ENCODE measurements around the gene LPAR1.

The LPAR1 gene

DNA sequence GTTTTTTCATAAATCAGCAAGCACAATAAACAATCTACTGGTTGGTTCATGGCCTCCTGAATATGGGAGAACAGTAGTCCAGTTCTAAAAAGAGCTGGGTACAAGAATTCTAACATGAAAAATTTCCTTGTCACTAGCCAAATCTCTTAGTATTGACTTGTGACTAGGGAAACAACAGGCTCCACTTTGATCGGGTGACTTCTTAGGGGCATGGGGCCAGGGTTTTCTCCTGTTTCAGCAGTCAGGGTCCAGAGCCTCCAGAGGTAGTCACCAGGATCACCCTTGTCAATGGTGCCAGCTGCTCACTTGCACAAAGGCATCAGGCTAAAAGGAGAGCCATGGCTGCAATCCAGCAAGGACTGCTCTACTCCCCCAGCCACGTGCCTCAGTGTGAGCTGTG lies 38.1 kb downstream of the LPAR1 start:
- no peak for DNase-seq

DNA sequence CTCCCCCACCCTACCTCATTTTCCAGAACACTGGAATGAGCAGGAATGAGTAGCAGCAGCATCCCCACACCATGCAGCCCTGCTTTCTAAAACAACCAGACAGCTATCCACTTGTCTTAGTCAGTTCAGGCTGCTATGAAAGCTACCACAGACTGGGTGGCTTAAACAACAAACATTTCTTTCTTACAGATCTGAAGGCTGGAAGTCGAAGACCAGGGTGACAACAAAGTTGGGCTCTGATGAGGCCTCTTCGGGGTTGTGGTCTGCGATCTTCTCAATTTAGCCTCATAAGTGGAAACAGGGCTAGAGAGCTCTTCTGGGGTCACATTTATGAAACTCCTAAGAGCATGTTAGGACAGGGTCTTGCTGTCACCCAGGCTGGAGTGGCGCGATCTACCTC lies 38.9 kb downstream of the LPAR1 start:
- DNase-seq, result no peak

DNA sequence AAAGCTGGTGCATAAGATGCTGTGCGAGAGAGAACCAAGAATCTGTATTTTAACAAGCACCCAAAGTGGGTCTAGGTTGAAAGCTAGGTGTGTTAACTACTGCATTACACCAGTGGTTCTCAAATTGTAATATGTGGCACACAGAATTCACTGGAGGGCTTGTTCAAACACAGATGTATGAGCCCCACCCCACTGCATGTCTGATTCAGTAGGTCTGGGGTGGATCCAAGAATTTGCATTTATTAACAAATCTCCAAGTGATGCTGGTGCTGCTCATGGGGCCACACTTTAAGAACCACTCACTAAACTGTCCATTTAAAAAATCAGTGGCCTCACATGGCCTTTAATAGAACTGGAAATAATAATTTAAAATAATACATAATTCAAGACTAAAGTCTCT lies 40.4 kb downstream of the LPAR1 start:
- peak; percentile 50 for DNase-seq

- peak; percentile 80 for DNase-seq
These were observed 41.6 kb downstream of the LPAR1 start for GRCh38 chr9:110996436-110997220.

- DNase-seq, result peak; percentile 46
These were observed 42.6 kb downstream of the LPAR1 start for GRCh38 chr9:110995420-110996340.

DNA sequence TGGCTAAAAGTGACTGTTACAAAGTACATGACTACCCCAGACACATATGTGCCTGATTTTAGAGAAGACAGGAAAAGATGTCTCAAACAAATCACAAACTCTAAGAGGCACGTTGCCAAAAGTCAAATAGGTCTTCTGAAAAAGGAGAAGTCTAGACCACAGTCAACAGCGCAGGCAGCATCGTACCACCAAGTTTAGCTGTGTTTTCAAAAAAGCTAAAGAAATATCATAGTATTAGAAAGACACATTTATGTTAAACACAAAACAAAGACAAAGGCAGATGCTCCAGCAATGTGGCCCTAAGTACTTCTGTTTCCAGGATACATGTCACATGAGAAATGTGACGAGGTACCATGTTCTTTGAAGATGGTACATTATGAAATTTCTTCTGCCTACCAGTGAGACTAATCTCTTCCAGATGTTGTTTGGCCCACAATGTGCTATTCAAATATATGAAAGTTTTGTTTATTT lies 43.5 kb downstream of the LPAR1 start:
- peak; percentile 66 for DNase-seq

DNA sequence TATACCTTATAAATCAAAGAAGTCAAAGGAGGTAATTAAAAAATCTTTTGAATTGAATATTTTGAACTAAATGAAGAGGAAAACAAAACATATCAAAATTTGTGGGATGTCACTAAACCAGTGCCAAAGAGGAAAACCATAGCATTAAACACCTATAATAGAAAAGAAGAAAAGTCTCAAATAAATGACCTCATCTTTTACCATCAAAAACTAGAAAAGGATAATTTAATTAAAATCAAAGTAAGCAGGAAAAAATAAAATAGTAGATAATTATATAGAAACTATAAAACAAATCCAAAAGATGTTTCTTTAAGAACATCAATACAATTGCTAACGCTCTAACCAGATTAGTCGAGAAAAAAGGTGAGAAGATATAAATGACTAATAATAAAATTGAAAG lies 47.8 kb downstream of the LPAR1 start:
- no peak for DNase-seq

DNA sequence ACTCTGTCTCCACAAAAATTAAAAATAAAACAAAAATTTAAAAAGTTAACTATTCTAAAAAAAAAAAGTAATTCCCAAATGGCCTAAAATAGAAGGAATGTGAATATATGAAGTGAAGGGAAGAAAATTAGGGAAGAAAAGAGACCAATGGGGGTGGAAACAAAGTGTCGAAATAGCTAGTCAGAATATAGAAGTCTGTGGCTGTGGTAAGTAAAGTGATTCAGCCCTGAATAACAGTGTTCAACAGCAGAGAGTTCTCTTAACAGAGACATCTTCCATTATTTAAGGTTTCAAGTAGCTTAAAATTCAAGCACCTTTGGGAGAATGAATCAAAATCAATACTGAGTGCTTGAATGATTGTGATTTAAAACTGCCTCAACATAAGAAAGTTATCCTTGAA lies 51.7 kb downstream of the LPAR1 start:
- peak; percentile 38 for DNase-seq

DNA sequence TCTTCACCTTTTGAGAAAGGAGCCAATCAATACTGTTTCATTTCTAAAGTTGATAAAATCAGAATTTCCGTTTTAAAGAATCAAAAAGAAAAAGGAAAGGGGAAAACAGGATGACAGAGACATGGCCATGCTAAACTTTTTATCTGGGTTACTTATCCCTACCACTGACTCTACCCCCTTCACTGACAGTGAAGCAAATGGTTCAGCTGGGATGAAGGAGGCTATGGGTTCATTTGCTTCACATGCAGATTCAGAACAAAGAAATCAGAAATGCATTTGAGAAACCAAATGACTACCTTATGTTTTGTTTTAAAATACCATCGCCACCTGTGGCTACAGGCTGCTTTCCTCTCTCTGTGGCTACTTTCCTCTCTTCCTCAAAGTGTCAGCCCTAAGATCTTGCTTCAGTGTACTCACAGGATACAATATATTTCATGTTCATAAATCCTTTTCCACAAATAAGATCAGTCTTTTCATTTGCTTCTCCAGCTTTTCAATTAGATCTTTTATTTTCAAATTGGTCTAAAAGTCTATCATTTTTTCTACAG lies 53.3 kb downstream of the LPAR1 start:
- DNase-seq, result no peak

GRCh38 chr9:110980261-110980660 lies 58.0 kb downstream of the LPAR1 start:
- no peak for DNase-seq

- no peak for DNase-seq
These were observed 58.6 kb downstream of the LPAR1 start for GRCh38 chr9:110979636-110980035.

GRCh38 chr9:110978516-110978915 lies 59.8 kb downstream of the LPAR1 start:
- DNase-seq, result no peak

DNA sequence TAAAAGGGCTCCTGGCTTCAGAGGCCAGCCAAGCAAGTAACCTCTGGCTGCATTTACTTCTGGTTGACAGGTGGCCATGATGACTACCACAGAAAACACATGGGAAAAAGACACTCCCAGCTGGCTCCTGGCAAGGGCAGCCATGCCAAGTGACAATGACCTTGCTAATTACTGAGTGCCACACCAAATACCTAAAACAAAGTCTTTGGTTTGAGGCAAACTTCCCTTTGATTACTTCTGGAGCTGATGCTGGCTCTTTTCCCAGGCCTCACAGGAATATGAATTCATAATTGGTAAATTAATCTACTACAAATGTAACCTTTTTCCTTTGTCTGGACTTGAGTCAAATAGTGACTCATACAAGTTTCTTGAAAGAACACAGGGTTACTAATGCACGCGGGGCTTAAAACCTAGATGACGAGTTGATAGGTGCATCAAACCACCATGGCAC lies 61.0 kb downstream of the LPAR1 start:
- peak; percentile 76 for DNase-seq

- no peak for DNase-seq
These were observed 62.3 kb downstream of the LPAR1 start for GRCh38 chr9:110975969-110976368.

DNA sequence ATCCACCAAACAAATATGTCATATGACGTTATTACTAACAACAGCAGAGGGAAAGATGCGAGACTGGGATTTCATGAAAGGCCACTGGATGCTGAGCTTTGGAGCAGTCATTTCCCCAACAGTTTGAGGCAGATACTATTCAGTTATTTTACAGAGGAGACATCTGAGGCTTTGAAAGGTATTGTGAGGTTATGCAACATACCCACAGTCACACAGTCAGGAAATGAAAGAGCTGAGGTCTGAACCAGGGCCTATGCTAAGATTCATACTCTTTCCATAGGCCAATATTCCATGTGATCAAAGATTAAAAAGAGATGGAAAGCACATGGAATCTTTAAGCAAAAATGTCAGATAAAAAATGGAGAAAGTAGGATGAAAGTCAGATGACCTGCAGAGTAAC lies 63.0 kb downstream of the LPAR1 start:
- no peak for DNase-seq

GRCh38 chr9:110971705-110972104 lies 66.6 kb downstream of the LPAR1 start:
- no peak for DNase-seq

GRCh38 chr9:110971234-110971633 lies 67.0 kb downstream of the LPAR1 start:
- DNase-seq, result no peak

GRCh38 chr9:110969971-110970386 lies 68.3 kb downstream of the LPAR1 start:
- DNase-seq, result peak; percentile 81

GRCh38 chr9:110968096-110968495 lies 70.2 kb downstream of the LPAR1 start:
- no peak for DNase-seq

- DNase-seq, result no peak
These were observed 71.1 kb downstream of the LPAR1 start for GRCh38 chr9:110967196-110967595.

- DNase-seq, result no peak
These were observed 78.0 kb downstream of the LPAR1 start for GRCh38 chr9:110960288-110960687.

- no peak for DNase-seq
These were observed 79.4 kb downstream of the LPAR1 start for GRCh38 chr9:110958847-110959246.

GRCh38 chr9:110954822-110955291 lies 83.4 kb downstream of the LPAR1 start:
- DNase-seq, result peak; percentile 34
